MCF 10A (cell line): ENCODE measurements around the gene CCT7. TPM values are rescaled to one million over a fixed set of nuclear protein-coding genes. Genes with fewer than 3 reads are reported as not detected.

ENCODE experiments used
- BruUV-seq: library from RNA; stranded (reverse); fragments of 400-500 nt; replicated peaks from 2 replicates; lab custom pipeline; 2021; lab: Mats Ljungman, UMichigan
- CTCF ChIA-PET: fragments of 300-600 bp; sonication (Branson Sonifier 250); formaldehyde crosslinking; extraction: SDS; loops from one replicate; lab custom pipeline; 2021; ENCODE audit warnings: antibody characterized with exemption, inconsistent platforms; lab: Yijun Ruan, JAX
- POLR2A ChIA-PET: fragments of 300-600, 350-650 bp; sonication (Branson Sonifier 250); formaldehyde crosslinking; extraction: SDS; loops from one replicate; lab custom pipeline; 2020; ENCODE audit warnings: antibody characterized with exemption, inconsistent platforms; lab: Yijun Ruan, JAX
- DNase-seq: peaks from one replicate; pipeline ENCODE4 v3.0.0-alpha.2; 2018; ENCODE audit not compliant: unreplicated experiment
- H3K27ac Mint-ChIP-seq: one replicate; pipeline ENCODE4 v1.8.0; 2022; ENCODE audit warnings: mild to moderate bottlenecking, low read depth, mixed read lengths; ENCODE audit not compliant: unreplicated experiment
- H3K27me3 Mint-ChIP-seq: one replicate; pipeline ENCODE4 v1.8.0; 2022; ENCODE audit warnings: mixed read lengths; ENCODE audit not compliant: insufficient read depth, unreplicated experiment
- H3K36me3 Mint-ChIP-seq: one replicate; pipeline ENCODE4 v1.8.0; 2022; ENCODE audit warnings: mild to moderate bottlenecking, moderate library complexity, mixed read lengths; ENCODE audit not compliant: insufficient read depth, unreplicated experiment
- H3K4me1 Mint-ChIP-seq: one replicate; pipeline ENCODE4 v1.8.0; 2022; ENCODE audit warnings: mixed read lengths; ENCODE audit not compliant: insufficient read depth, unreplicated experiment
- H3K4me3 Mint-ChIP-seq: one replicate; pipeline ENCODE4 v1.8.0; 2022; ENCODE audit warnings: mild to moderate bottlenecking, moderate library complexity, mixed read lengths; ENCODE audit not compliant: unreplicated experiment
- H3K9me3 Mint-ChIP-seq: one replicate; pipeline ENCODE4 v1.8.0; 2022; ENCODE audit warnings: mixed read lengths; ENCODE audit not compliant: unreplicated experiment
- intact Hi-C: fragments of 100-400 bp; cut with micrococcal nuclease; formaldehyde crosslinking; loops from 2 replicates; pipeline ENCODE4 v1.14.1; 2022
- total RNA-seq: library from RNA; stranded (reverse); gene quantifications from 2 replicates; pipeline ENCODE4 v1.2.3, GENCODE V29; 2022
- TF ChIP-seq, protein P1 (sequence below): fragments of 200-600 bp; IDR thresholded peaks from one replicate; pipeline ENCODE4 v1.8.0; 2022; ENCODE audit warnings: antibody characterized with exemption, mild to moderate bottlenecking; ENCODE audit not compliant: unreplicated experiment

Gene CCT7
- total RNA-seq, 1 experiment from 2014 or later: 495 TPM

DNA sequence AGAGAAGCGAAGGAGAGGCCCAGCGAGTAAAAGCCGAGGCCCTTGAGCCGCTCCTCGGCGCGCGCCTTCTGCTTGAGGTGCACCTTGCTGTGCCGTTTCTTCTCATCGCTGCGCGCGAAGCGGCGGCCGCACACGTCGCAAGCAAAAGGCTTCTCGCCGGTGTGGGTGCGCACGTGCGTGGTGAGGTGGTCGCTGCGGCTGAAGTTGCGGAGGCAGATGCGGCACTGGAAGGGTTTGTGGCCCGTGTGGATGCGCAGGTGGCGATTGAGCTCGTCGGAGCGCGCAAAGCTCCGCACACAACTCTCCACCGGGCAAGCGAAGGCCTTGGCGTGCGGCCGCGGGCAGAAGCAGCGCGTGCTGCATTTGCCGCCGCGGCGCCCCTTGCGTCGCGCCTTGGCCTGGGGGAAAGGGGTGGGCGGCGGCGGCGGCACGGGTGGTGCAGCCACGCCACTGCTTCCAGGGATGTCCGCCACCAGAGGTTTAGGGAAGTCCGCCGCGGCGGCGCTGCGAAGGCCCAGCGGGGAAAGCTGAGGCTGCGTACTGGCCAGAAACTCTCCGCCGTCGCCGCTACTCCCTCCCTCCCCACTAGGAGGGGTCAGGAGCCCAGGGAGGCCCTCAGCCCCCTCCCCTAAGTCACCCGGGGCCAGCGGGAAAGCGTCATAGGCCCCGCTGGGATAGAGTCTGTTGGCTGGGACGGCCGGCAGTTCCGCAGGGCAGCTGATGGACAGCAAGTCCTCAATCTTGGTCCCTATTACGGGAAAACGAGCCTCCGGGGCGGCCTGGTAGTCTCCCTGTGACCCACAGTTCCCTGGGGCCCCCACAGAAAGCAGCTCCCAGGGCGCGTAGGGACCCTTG is 57.6 kb downstream of the CCT7 start:
- intact Hi-C loops: loop anchor here (10.0 kb wide), 1 partner anchor 93 kb away; the partner anchor contains the start of gene ALMS1

DNA sequence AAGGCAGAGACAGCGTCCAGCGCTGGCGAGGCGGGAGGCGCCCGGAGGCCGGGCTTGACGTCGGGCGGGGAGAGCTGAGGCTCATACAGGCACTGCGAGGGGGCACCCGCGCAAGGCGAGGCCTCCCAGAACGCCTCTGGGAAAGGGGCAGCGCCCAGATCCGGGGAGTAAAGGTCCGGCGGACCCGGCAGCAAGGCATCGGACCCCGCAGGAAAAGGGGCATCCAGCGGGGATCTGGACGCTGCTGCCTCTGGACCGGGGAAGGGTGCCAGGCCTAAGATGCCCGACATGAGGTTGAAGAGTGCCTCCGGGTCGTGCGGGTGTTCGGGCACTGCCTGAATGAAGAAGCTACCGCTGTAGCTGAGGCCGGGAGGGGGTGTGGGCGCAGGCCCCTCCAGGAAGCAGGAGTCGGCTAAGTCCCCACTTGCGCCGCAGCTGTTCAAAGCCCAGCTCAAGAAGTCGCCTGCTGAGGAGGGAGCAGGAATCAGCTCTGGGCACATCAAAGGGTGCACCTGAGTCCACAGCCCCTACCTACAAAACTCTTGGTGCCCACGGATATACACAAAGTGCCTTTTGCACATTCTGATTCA is 58.3 kb downstream of the CCT7 start:
- POLR2A ChIA-PET: interaction anchor here (0.6 to 0.9 kb wide), 2 partner anchors 21 to 58 kb away, joined by 3 to 5 read pairs; partner anchors contain the start of gene CCT7
- H3K36me3 Mint-ChIP-seq: no peaks in the 10 kb centered on the region
- no peak overlapping the region for H3K27ac Mint-ChIP-seq
- no peak for DNase-seq
- H3K9me3 Mint-ChIP-seq: no peaks in the 10 kb centered on the region
- CTCF ChIA-PET: interaction anchor here (0.6 to 1.4 kb wide), 4 partner anchors 11 to 876 kb away, joined by 3 to 6 read pairs (median 3); no protein-coding TSS in a partner anchor
- H3K27me3 Mint-ChIP-seq: peaks cover 26% of the 10 kb centered on the region
- no TSS peak for BruUV-seq
- H3K4me1 Mint-ChIP-seq: peaks cover 21% of the 10 kb centered on the region
- peak overlapping the region; percentile 70 for H3K4me3 Mint-ChIP-seq
- intact Hi-C loops: loop anchor here (10.0 kb wide), 1 partner anchor 92 kb away; the partner anchor contains the start of gene ALMS1
- TF ChIP-seq, protein P1, sequence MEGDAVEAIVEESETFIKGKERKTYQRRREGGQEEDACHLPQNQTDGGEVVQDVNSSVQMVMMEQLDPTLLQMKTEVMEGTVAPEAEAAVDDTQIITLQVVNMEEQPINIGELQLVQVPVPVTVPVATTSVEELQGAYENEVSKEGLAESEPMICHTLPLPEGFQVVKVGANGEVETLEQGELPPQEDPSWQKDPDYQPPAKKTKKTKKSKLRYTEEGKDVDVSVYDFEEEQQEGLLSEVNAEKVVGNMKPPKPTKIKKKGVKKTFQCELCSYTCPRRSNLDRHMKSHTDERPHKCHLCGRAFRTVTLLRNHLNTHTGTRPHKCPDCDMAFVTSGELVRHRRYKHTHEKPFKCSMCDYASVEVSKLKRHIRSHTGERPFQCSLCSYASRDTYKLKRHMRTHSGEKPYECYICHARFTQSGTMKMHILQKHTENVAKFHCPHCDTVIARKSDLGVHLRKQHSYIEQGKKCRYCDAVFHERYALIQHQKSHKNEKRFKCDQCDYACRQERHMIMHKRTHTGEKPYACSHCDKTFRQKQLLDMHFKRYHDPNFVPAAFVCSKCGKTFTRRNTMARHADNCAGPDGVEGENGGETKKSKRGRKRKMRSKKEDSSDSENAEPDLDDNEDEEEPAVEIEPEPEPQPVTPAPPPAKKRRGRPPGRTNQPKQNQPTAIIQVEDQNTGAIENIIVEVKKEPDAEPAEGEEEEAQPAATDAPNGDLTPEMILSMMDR: no peak

More for the DNA sequence above, 57.6 kb downstream of the CCT7 start:
- peaks cover 15% of the 10 kb centered on the region for H3K4me1 Mint-ChIP-seq
- DNase-seq: no peak
- no peaks in the 10 kb centered on the region for H3K36me3 Mint-ChIP-seq
- no peak overlapping the region for H3K27ac Mint-ChIP-seq
- peaks cover 33% of the 10 kb centered on the region for H3K27me3 Mint-ChIP-seq
- TF ChIP-seq, protein P1: no peak
- no peaks in the 10 kb centered on the region for H3K9me3 Mint-ChIP-seq
- H3K4me3 Mint-ChIP-seq: peak overlapping the region; percentile 14
- ChIA-PET POLR2A (interaction anchor here (0.6 to 1.0 kb wide), 3 partner anchors 9 to 57 kb away, joined by 3 to 5 read pairs (median 4); partner anchors contain the start of gene CCT7), CTCF (interaction anchor here (0.7 to 3.2 kb wide), 5 partner anchors 10 to 877 kb away, joined by 3 to 15 read pairs (median 6); no protein-coding TSS in a partner anchor)
- no TSS peak for BruUV-seq

DNA sequence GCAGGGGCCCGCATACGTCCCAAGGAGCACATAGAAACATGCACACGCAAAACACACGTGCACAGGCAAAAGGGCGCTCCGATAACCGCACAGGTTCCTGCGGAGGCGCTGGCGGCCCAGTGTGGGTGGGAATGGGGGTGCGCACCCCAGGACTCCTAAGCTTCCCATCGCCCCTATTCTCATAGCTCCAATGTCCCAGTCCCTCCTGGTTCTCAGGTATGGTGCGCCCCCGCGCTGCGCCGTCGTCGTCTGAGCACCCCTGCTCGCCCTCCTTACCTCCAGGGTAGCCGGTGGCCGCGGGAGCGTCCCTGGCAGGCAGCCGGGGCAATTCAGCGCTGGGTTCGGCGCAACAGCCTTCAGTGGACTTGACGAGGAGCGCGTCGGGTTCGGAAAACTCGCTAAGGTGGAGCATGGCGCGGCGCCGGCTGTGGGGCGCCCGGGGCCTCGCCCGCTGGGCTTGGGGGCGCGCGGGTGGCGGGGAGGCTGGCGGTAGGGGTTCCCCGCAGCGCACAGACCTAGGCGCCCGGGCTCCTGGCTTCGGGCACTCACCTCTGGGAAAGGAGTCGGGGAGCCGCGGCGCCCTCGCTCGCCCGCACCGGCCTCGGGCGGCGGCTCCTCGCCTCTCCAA is 58.9 kb downstream of the CCT7 start:
- intact Hi-C loops: loop anchor here (10.0 kb wide), 1 partner anchor 92 kb away; the partner anchor contains the start of gene ALMS1
- Mint-ChIP-seq H3K27me3 (peaks cover 26% of the 10 kb centered on the region), H3K36me3 (no peaks in the 10 kb centered on the region), H3K9me3 (no peaks in the 10 kb centered on the region), H3K4me3 (peak overlapping the region; percentile 70), H3K4me1 (peaks cover 22% of the 10 kb centered on the region), H3K27ac (peak overlapping the region; percentile 31)
- POLR2A ChIA-PET: interaction anchor here (0.6 to 1.5 kb wide), 4 partner anchors 8 to 93 kb away, joined by 3 to 5 read pairs (median 4); partner anchors contain the start of genes ALMS1, FBXO41 and PRADC1
- CTCF ChIA-PET: interaction anchor here (0.6 to 1.4 kb wide), 3 partner anchors 11 to 630 kb away, joined by 3 to 6 read pairs (median 3); no protein-coding TSS in a partner anchor
- DNase-seq: no peak
- BruUV-seq: TSS peak; percentile 62
- TF ChIP-seq, protein P1: no peak
